Osteoblast (primary cell): ENCODE measurements around the gene SLC22A7. TPM values are rescaled to one million over a fixed set of nuclear protein-coding genes. Genes with fewer than 3 reads are reported as not detected.

ENCODE experiments used
- DNase-seq: peaks from one replicate; pipeline ENCODE4 v3.0.0; 2011; ENCODE audit warnings: low spot score, mixed read lengths; ENCODE audit not compliant: insufficient read length; ENCODE audit errors: missing footprints
- H2AFZ ChIP-seq: 2 replicates; pipeline ENCODE4 v1.6.0; 2011; ENCODE audit warnings: mild to moderate bottlenecking, low read length
- H3K27ac ChIP-seq: 2 replicates; pipeline ENCODE4 v1.5.1; 2011; ENCODE audit warnings: mild to moderate bottlenecking, low read depth, low read length, moderate library complexity
- H3K27me3 ChIP-seq: 2 replicates; pipeline ENCODE4 v1.6.0; 2012; ENCODE audit warnings: mild to moderate bottlenecking, control low read depth, inconsistent platforms, low read length, moderate library complexity; ENCODE audit not compliant: insufficient read depth
- H3K36me3 ChIP-seq: 2 replicates; pipeline ENCODE4 v1.5.1; 2011; ENCODE audit warnings: mild to moderate bottlenecking, low read length, control low read depth, moderate library complexity; ENCODE audit not compliant: insufficient read depth
- H3K4me1 ChIP-seq: 2 replicates; pipeline ENCODE4 v1.5.1; 2011; ENCODE audit warnings: mild to moderate bottlenecking, low read length, control low read depth, moderate library complexity; ENCODE audit not compliant: insufficient read depth
- H3K4me2 ChIP-seq: 2 replicates; pipeline ENCODE4 v1.6.0; 2011; ENCODE audit warnings: mild to moderate bottlenecking, low read length; ENCODE audit not compliant: insufficient read depth
- H3K4me3 ChIP-seq: fragments of 200-600 bp; sonication (generic); 3 replicates; pipeline ENCODE4 v1.5.1; 2012; ENCODE audit warnings: mild to moderate bottlenecking, low read length, inconsistent platforms; ENCODE audit not compliant: insufficient read depth
- H3K79me2 ChIP-seq: 2 replicates; pipeline ENCODE4 v1.6.0; 2012; ENCODE audit warnings: mild to moderate bottlenecking, low read length, control low read depth, inconsistent platforms; ENCODE audit not compliant: insufficient read depth
- H3K9me3 ChIP-seq: 2 replicates; pipeline ENCODE4 v1.5.1; 2011; ENCODE audit warnings: low read depth, low read length, control low read depth
- H4K20me1 ChIP-seq: 2 replicates; pipeline ENCODE4 v1.6.0; 2012; ENCODE audit warnings: mild to moderate bottlenecking, low read length, control low read depth; ENCODE audit not compliant: insufficient read depth
- CTCF ChIP-seq: IDR thresholded peaks from 2 replicates; pipeline ENCODE4 v1.5.1; 2011; ENCODE audit warnings: mild to moderate bottlenecking, low read depth, low read length, moderate library complexity; ENCODE audit errors: extremely low read depth
- total RNA-seq: library from RNA; depleted of rRNA; stranded (reverse); fragments of >200 nt; gene quantifications from 2 replicates; pipeline ENCODE4 v1.2.3, GENCODE V29; 2012

SLC22A7 gene
- total RNA-seq, 1 donor, result not detected

DNA sequence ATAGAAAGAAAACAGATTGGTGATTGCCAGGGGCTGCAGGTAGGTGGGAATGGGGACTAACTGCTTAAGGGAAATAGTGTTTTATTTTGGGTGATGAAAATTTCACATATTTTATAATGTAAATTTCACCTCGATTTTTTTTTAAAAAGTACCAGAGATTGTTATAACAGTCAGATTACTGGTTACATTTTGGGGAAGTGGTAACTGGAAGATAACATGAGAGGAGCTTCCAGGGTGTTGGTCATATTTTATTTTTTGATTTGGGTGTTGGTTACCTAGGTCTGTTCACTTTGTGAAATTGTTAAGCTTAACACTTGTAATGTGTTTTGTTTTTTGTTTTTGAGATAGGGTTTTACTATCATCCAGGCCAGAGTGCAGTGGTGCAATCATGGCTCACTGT is 27.8 kb downstream of the SLC22A7 start:
- TF ChIP-seq CTCF, result no peak
- H3K4me3 ChIP-seq, result no peak overlapping the region
- H4K20me1 ChIP-seq, result no peaks in the 10 kb centered on the region
- H3K4me1 ChIP-seq, result no peaks in the 10 kb centered on the region
- H2AFZ ChIP-seq, result no peak overlapping the region
- no peak overlapping the region for H3K4me2 ChIP-seq
- no peaks in the 10 kb centered on the region for H3K27me3 ChIP-seq
- H3K27ac ChIP-seq, result no peak overlapping the region
- H3K9me3 ChIP-seq, result no peaks in the 10 kb centered on the region
- no peaks in the 10 kb centered on the region for H3K36me3 ChIP-seq
- DNase-seq, result no peak
- no peaks in the 10 kb centered on the region for H3K79me2 ChIP-seq

GRCh38 chr6:43328528-43328927 is 30.5 kb downstream of the SLC22A7 start:
- no peaks in the 10 kb centered on the region for H3K36me3 ChIP-seq
- H3K27ac ChIP-seq, result no peak overlapping the region
- H3K79me2 ChIP-seq, result no peaks in the 10 kb centered on the region
- H3K4me1 ChIP-seq, result no peaks in the 10 kb centered on the region
- H3K4me2 ChIP-seq, result no peak overlapping the region
- no peak for DNase-seq
- H2AFZ ChIP-seq, result no peak overlapping the region
- no peaks in the 10 kb centered on the region for H4K20me1 ChIP-seq
- H3K27me3 ChIP-seq, result no peaks in the 10 kb centered on the region
- H3K4me3 ChIP-seq, result no peak overlapping the region
- no peak for TF ChIP-seq CTCF
- H3K9me3 ChIP-seq, result no peaks in the 10 kb centered on the region

DNA sequence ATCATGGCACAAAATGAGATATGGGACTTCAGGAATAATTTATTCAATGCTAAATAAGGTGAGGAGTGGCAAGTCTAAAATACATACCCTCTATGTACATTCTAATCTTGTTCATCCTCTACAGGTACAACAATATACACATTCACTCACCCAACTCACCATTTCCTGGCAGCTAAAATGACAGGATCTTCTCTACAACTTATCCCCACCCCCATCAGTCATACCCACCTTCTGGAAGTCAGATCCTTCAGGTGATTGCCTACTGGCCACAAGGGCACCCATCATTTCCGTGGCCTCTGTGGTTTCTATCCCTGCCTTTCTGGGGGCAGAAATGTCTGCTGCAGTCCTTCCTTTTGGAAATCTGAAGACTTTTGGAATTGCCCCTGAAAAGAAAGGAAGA is 33.4 kb downstream of the SLC22A7 start:
- Histone ChIP-seq H3K36me3 (no peaks in the 10 kb centered on the region), H3K79me2 (no peaks in the 10 kb centered on the region), H3K9me3 (no peaks in the 10 kb centered on the region), H3K4me3 (no peak overlapping the region), H3K27ac (no peak overlapping the region), H2AFZ (no peak overlapping the region), H3K4me1 (no peaks in the 10 kb centered on the region), H3K27me3 (no peaks in the 10 kb centered on the region), H4K20me1 (no peaks in the 10 kb centered on the region), H3K4me2 (no peak overlapping the region)
- no peak for TF ChIP-seq CTCF
- no peak for DNase-seq

DNA sequence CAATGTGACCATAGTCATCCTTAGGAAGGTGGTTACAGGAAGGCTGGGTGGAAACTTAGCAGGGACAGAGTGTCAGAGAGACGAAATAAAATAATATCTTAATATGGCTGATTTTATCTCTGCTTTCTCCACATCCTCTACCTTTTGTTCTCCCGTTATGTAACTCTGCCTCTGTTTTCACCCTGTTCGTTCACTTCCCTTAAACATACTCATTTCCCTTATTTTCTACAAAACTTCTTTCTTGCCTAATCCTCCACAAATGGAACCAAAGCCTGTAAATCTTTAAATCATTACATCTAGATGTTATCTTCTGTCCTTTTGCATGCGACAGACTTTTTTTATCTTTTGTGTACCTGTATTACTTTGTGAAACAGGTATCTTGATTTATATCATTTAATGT is 33.8 kb downstream of the SLC22A7 start:
- TF ChIP-seq CTCF, result no peak
- H2AFZ ChIP-seq, result no peak overlapping the region
- no peak overlapping the region for H3K4me2 ChIP-seq
- no peaks in the 10 kb centered on the region for H3K79me2 ChIP-seq
- H3K4me1 ChIP-seq, result no peaks in the 10 kb centered on the region
- no peaks in the 10 kb centered on the region for H3K27me3 ChIP-seq
- H3K4me3 ChIP-seq, result no peak overlapping the region
- H3K27ac ChIP-seq, result no peak overlapping the region
- H3K9me3 ChIP-seq, result no peaks in the 10 kb centered on the region
- DNase-seq, result no peak
- no peaks in the 10 kb centered on the region for H4K20me1 ChIP-seq
- no peaks in the 10 kb centered on the region for H3K36me3 ChIP-seq
